Common myeloid progenitor, CD34-positive (primary cell): ENCODE results near the gene ALPP.
A peak's percentile ranks its signal among the peaks of the same experiment; 100 is the strongest.

Source experiments
- CTCF ChIA-PET: fragments of 350-600 bp; sonication (Branson Sonifier 250); formaldehyde crosslinking; loops from one replicate; lab custom pipeline; 2021; ENCODE audit warnings: antibody characterized with exemption; lab: Charles Lee
- POLR2A ChIA-PET: fragments of 350-600 bp; sonication (Branson Sonifier 250); formaldehyde crosslinking; loops from one replicate; lab custom pipeline; 2021; ENCODE audit warnings: antibody characterized with exemption; lab: Charles Lee
- DNase-seq, 3 donors: peaks; one replicate each; pipeline versions ENCODE4 v3.0.0 to v3.0.0-alpha.2; 2013
- H3K27ac ChIP-seq, 2 experiments: 1 replicate in 1 of 2; 2 replicates in 1 of 2; pipeline ENCODE4 v1.7.0; 2013; ENCODE audit warnings: inconsistent platforms in 2 of 2, low read length in 2 of 2, mild to moderate bottlenecking in 2 of 2, low read depth in 1 of 2, moderate library complexity in 1 of 2; ENCODE audit not compliant: severe bottlenecking in 2 of 2, insufficient read depth in 1 of 2, poor library complexity in 1 of 2
- H3K27me3 ChIP-seq, 5 experiments: replicated peaks in 2 of 5; 1 replicate in 3 of 5; 2 replicates in 2 of 5; pipeline versions ENCODE4 v1.6.1 to v1.7.0; 2013; ENCODE audit warnings: low read length in 4 of 5, mild to moderate bottlenecking in 2 of 5, moderate library complexity in 2 of 5, inconsistent platforms in 1 of 5; ENCODE audit not compliant: insufficient read depth in 5 of 5, control insufficient read depth in 4 of 5
- H3K36me3 ChIP-seq, 4 experiments: 1 replicate in 2 of 4; 2 replicates in 2 of 4; pipeline versions ENCODE4 v1.6.1 to v1.7.0; 2013; ENCODE audit warnings: low read length in 3 of 4, control low read depth in 1 of 4, mild to moderate bottlenecking in 1 of 4; ENCODE audit not compliant: control insufficient read depth in 4 of 4, insufficient read depth in 4 of 4
- H3K4me1 ChIP-seq, 4 experiments: 1 replicate in 3 of 4; 2 replicates in 1 of 4; pipeline versions ENCODE4 v1.6.1 to v1.7.1; 2013; ENCODE audit warnings: low read length in 3 of 4, mild to moderate bottlenecking in 3 of 4, control low read depth in 1 of 4, inconsistent platforms in 1 of 4, moderate library complexity in 1 of 4; ENCODE audit not compliant: control insufficient read depth in 4 of 4, insufficient read depth in 4 of 4; ENCODE audit errors: control extremely low read depth in 1 of 4
- H3K4me3 ChIP-seq, 7 experiments: 1 replicate in 4 of 7; 2 replicates in 3 of 7; pipeline versions ENCODE4 v1.5.1 to v1.7.0; 2013; ENCODE audit warnings: mild to moderate bottlenecking in 7 of 7, low read length in 6 of 7, moderate library complexity in 6 of 7, inconsistent platforms in 2 of 7, low read depth in 2 of 7, control low read depth in 1 of 7; ENCODE audit not compliant: insufficient read depth in 4 of 7, control insufficient read depth in 1 of 7; ENCODE audit errors: extremely low read depth in 1 of 7
- H3K9me3 ChIP-seq, 5 experiments: 1 replicate in 4 of 5; 2 replicates in 1 of 5; pipeline versions ENCODE4 v1.6.1 to v1.7.1; 2013; ENCODE audit warnings: low read length in 4 of 5, mild to moderate bottlenecking in 2 of 5, inconsistent platforms in 1 of 5, low read depth in 1 of 5, moderate library complexity in 1 of 5; ENCODE audit not compliant: control insufficient read depth in 4 of 5, insufficient read depth in 2 of 5; ENCODE audit errors: control extremely low read depth in 1 of 5
- WGBS: methylation state at CpG from one replicate; pipeline ENCODE4 v1.1.5; 2013; ENCODE audit not compliant: insufficient coverage; 5-methylcytosine and 5-hydroxymethylcytosine counted together

The ALPP gene

GRCh38 chr2:232348936-232349335, 29.6 kb upstream of the ALPP start:
- Histone ChIP-seq H3K4me1 (peaks cover 0 to 28% (median 13%) of the 10 kb centered on the region in 4 experiments), H3K4me3 (no peak overlapping the region), H3K36me3 (no peaks in the 10 kb centered on the region), H3K9me3 (no peaks in the 10 kb centered on the region), H3K27me3 (peaks cover 2 to 64% (median 30%) of the 10 kb centered on the region in 5 experiments), H3K27ac (no peak overlapping the region)
- 13% methylated on average over 5 of the region's 6 CpGs for WGBS
- DNase-seq, result peak in 2 of 3 donors; percentile 40 to 63
- ChIA-PET POLR2A (no interaction called here), CTCF (interaction anchor here (1.0 to 1.6 kb wide), 5 partner anchors 9 to 27 kb away, joined by 3 to 5 read pairs (median 4); no protein-coding TSS in a partner anchor)

DNA sequence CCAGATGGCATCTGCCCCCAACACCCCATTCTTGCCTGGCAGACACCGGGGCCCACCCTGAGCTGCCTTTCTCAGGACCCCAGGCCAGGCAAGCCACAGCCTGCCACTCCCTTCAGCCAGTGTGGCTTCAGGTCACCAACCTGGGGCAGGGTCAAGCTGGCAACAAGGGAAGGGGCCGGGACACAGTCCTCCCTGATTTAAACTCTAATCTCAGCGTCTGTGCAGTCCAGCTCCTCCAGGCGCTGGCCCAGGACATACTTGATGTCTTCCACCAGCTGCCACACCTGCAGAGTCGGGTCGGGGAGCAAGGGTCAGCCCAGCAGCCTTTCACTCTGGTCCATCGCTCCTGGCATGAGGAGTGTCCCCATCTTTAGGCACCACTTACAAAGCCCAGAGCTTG, 29.0 kb upstream of the ALPP start:
- POLR2A ChIA-PET, result no interaction called here
- WGBS, result 90% methylated on average over 7 of the region's 7 CpGs
- Histone ChIP-seq H3K27me3 (peaks cover 2 to 64% (median 30%) of the 10 kb centered on the region in 5 experiments), H3K4me3 (no peak overlapping the region), H3K9me3 (no peaks in the 10 kb centered on the region), H3K4me1 (peaks cover 0 to 28% (median 13%) of the 10 kb centered on the region in 4 experiments), H3K36me3 (no peaks in the 10 kb centered on the region), H3K27ac (no peak overlapping the region)
- DNase-seq, result no peak
- CTCF ChIA-PET, result interaction anchor here (1.3 to 1.6 kb wide), 4 partner anchors 9 to 26 kb away, joined by 4 to 5 read pairs (median 4); no protein-coding TSS in a partner anchor

- ChIA-PET POLR2A (no interaction called here), CTCF (interaction anchor here (1.3 to 1.6 kb wide), 3 partner anchors 14 to 25 kb away, joined by 4 to 5 read pairs (median 4); no protein-coding TSS in a partner anchor)
- 80% methylated on average over 10 of the region's 14 CpGs for WGBS
- Histone ChIP-seq H3K36me3 (no peaks in the 10 kb centered on the region), H3K9me3 (no peaks in the 10 kb centered on the region), H3K4me3 (no peak overlapping the region), H3K27ac (no peak overlapping the region), H3K27me3 (peaks cover 2 to 64% (median 30%) of the 10 kb centered on the region in 5 experiments), H3K4me1 (peaks cover 0 to 28% (median 13%) of the 10 kb centered on the region in 4 experiments)
- no peak for DNase-seq
Measured at GRCh38 chr2:232349946-232350635, 28.5 kb upstream of the ALPP start.

- POLR2A ChIA-PET, result interaction anchor here (0.9 kb wide), 1 partner anchor 14 kb away, joined by 3 read pairs; no protein-coding TSS in a partner anchor
- CTCF ChIA-PET, result interaction anchor here (0.7 kb wide), 2 partner anchors 12 to 22 kb away, joined by 3 read pairs; no protein-coding TSS in a partner anchor
- H3K4me3 ChIP-seq, result peak overlapping the region in 3 of 7 experiments; percentile 39 to 52 (median 48)
- peaks cover 0 to 28% (median 13%) of the 10 kb centered on the region in 4 experiments for H3K4me1 ChIP-seq
- WGBS, result 3% methylated on average over 71 of the region's 76 CpGs
- DNase-seq, result peak in 2 of 3 donors; percentile 42 to 56
- peaks cover 2 to 64% (median 30%) of the 10 kb centered on the region in 5 experiments for H3K27me3 ChIP-seq
- no peaks in the 10 kb centered on the region for H3K9me3 ChIP-seq
- no peaks in the 10 kb centered on the region for H3K36me3 ChIP-seq
- H3K27ac ChIP-seq, result no peak overlapping the region
Measured at GRCh38 chr2:232350804-232351685, 27.5 kb upstream of the ALPP start.

- DNase-seq, result peak in 1 of 3 donors; percentile 43
- CTCF ChIA-PET, result interaction anchor here (0.7 to 1.3 kb wide), 4 partner anchors 11 to 21 kb away, joined by 3 to 7 read pairs (median 3); no protein-coding TSS in a partner anchor
- Histone ChIP-seq H3K9me3 (no peaks in the 10 kb centered on the region), H3K27me3 (peaks cover 2 to 62% (median 30%) of the 10 kb centered on the region in 5 experiments), H3K4me3 (peak overlapping the region in 3 of 7 experiments; percentile 33 to 54 (median 48)), H3K36me3 (no peaks in the 10 kb centered on the region), H3K4me1 (peaks cover 0 to 28% (median 13%) of the 10 kb centered on the region in 4 experiments), H3K27ac (no peak overlapping the region)
- 4% methylated on average over 53 of the region's 73 CpGs for WGBS
- POLR2A ChIA-PET, result interaction anchor here (0.9 kb wide), 1 partner anchor 13 kb away, joined by 3 read pairs; no protein-coding TSS in a partner anchor
Measured at GRCh38 chr2:232351686-232352510, 26.7 kb upstream of the ALPP start.

- ChIA-PET POLR2A (no interaction called here), CTCF (interaction anchor here (0.6 to 1.3 kb wide), 5 partner anchors 9 to 95 kb away, joined by 3 to 7 read pairs (median 4); no protein-coding TSS in a partner anchor)
- DNase-seq, result no peak
- no peaks in the 10 kb centered on the region for H3K9me3 ChIP-seq
- peaks cover 0 to 28% (median 13%) of the 10 kb centered on the region in 4 experiments for H3K4me1 ChIP-seq
- peak overlapping the region in 3 of 7 experiments; percentile 26 to 54 (median 33) for H3K4me3 ChIP-seq
- 56% methylated on average over 37 of the region's 39 CpGs for WGBS
- no peaks in the 10 kb centered on the region for H3K36me3 ChIP-seq
- H3K27me3 ChIP-seq, result peaks cover 2 to 56% (median 30%) of the 10 kb centered on the region in 5 experiments
- no peak overlapping the region for H3K27ac ChIP-seq
Measured at GRCh38 chr2:232352511-232353091, 25.9 kb upstream of the ALPP start.
